ENCODE data around the gene HOXA2.
A peak's percentile ranks its signal among the peaks of the same experiment; 100 is the strongest.

HOXA2 gene

DNA sequence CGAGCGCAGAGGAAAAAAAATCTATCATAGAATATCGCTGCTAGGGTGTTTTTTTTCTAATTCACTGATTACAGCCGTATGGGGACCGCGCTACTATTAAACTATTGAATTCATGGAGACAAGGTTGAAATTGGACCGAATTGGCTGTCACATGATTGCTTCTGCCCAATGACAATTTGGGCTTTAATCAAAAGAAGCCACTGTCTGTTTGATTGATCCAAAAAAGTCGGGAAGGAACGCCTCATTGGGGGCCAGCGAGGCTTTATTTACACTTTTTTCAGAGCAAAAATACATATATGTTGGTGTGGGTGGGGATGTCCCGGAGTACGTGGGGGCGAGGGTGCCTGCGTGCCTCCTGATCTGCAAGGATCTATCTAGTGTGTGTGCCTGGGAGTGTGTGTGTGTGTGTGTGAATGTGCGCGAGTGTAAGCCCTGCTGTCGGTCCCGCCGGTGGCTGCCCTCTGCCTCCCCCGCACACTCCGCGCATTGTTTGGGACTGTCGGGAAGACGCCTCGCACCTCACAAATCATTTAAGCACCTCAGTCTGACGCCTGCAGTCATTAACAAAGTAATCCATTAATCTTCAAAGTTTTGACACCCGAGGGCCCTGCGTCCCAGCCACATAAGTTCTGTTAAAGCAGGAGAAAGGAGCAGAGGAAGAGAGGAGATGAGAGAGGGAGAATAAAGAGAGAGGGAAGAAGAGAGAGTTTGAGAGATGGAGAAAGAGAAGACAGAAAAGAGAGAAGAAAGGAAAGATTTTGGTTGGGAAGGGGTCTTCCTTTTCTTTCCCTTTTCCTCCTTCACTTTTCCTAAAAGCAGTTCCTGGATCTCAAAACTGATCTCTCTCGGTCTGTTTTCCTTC is at the start of gene HOXA2:
TSS of gene HOXA2 (minus strand) at position 103 of the 862 bp plus-strand sequence. CDS start 183 bp downstream, outside the sequence.
- DNase-seq (ENCODE audit: low spot score): peak; percentile 77

DNA sequence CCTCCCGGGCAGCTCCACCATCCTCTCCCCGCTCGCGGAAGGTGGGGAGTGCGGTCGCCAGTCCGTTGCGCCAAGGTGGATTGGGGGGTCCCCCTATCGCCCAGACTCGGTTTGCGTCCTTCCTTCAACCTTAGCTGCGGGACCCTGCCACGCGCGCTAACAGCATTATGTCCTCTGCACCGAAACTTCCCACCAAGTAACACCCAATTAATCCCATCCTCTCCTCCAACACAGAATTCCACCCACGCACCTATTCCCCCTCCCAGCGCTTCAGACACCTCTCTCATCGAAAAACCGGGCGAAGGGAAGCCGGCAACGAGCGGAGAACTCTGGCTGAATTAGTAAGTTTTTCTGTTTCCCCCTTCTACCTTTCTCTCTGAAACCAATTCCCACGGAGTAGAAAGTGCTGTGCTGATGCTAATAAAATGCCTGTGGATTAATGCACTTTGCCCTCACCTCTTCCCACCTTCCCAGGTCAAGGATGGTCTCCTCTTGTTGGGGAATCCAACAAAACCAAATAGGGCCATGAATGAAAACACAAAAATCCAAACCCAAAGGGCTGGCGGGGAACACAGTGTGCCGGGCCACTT is 49.0 kb upstream of the HOXA2 start:
- DNase-seq (ENCODE audit: low spot score): no peak

- DNase-seq (ENCODE audit: low spot score): peak; percentile 92
Measured at GRCh38 chr7:27150568-27151340, 48.3 kb upstream of the HOXA2 start.

- DNase-seq (ENCODE audit: low spot score): no peak
Measured at GRCh38 chr7:27149842-27150567, 47.5 kb upstream of the HOXA2 start.

DNA sequence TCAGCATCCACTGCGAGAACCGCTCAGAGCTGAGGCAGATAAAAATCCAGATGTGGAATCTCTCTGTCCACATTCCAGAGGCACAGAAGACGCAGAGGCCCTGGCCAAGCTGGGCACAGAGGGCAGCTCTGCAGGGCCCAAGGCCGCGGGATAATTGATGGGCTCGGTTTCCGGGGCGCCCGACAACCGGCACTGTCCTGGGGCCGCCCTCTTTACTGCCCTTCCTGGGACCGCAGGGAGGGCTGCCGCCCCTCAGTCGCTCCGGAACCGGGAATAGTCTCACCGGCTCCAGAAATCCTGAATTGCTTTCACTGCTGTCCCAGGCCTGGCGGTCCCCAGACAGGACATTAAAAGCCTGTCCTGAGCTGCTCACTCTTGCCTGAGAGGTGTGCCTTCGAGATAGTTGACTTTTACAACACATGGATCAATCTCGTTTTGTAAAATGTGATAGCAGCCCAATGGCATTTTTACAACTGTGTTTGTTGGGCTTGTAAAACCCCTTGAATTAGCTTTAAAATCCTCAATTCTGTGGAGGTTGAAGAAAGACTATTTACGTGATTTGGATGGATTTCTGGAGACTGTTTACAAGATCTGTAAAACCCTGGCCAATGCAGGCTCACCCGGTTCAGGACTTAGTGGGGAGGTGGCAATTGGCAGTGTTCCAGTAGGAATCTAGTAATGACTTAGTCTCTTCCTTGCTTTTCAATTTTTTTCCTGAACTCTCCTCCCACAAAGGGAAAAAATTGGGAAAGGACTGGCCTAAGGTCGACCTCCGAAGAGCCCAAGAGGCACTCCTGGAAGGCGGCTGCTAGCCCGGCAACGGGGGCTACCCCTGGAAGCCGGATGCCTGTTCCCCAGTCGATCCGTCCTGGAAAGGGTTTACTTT is 46.5 kb upstream of the HOXA2 start:
- peak; percentile 52 for DNase-seq (ENCODE audit: low spot score)

DNA sequence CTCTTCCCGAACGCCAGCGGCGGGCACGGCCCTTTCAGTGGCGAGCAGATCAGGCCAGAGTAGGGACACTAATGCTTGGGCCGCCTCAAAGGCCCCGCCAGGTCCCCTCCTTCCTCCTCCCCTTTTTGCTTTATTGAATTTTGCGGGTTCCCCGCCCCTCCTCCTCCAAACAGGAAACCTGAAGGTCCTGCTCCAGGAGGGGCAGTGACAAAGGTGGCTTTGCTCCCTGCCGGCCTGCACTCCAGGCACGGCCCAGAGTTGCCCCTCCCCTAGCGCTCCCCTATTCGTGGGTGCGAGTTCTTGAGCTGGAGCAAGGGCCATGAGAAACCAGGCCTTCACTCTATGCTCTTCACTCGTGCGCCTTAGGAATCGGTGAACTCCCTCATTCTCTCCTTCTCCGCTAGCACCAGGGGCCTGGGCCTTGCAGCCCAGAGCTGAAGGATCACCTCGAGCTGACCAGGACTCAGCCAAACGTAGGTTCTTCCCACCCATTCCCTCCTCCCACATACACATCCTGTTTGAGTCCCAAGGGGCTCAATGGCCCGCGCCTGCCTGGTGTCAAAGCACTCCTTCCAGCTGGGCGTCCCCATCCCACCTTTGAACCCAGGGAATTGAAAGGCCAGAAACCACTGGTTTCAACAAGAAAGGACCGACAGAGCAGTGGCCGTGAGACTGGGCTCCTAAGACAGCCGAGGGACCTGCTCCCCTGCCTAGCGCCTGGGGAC is 45.7 kb upstream of the HOXA2 start:
- peak; percentile 51 for DNase-seq (ENCODE audit: low spot score)

DNA sequence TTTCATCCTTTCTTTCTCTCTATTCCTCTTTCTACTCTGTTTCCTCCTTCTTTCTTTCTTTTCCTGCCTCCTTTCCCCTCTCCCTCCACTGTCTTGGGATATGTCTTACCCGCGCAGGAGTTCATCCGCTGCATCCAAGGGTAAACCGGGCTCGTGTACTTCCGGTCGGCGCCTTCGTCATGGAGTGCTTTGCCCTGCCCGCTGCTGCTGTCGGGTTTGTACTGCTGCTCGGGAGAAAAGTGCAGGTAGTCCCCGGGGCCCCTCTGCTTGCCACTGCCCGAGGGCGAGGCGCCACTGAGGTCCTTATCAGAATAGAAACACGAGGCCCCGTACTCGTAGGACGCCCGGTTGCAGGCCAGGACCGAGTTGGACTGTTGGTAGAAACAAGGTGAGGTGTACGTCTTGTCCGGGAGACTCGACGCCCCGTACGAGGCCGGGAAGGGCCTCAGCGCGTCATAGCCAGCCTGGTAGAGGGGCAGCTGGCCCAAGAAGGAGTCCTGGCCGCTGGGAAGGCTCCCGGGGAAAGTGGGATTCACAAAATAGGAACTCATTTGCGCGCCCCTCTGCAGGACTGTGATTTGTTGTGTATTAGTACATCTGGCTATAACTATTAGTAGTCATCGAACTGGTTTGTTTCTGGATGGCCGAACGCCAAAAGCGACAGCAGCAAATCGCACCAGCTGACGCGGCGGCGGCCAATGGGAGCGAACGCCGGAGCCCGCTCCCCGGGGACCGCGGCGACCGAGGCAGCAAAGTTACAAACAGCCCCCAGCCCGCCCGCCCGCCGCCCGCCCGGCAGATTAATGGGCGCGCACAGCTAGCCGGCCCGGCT is 44.9 kb upstream of the HOXA2 start, which contains the start of gene HOXA6:
TSS of gene HOXA6 (minus strand) at position 576 of the 832 bp plus-strand sequence. CDS start at position 551, 25 bp downstream.
- DNase-seq (ENCODE audit: low spot score): peak; percentile 80

- DNase-seq (ENCODE audit: low spot score): no peak
Measured at GRCh38 chr7:27146491-27147198, 44.2 kb upstream of the HOXA2 start.

GRCh38 chr7:27145914-27146412 is 43.5 kb upstream of the HOXA2 start:
- no peak for DNase-seq (ENCODE audit: low spot score)

DNA sequence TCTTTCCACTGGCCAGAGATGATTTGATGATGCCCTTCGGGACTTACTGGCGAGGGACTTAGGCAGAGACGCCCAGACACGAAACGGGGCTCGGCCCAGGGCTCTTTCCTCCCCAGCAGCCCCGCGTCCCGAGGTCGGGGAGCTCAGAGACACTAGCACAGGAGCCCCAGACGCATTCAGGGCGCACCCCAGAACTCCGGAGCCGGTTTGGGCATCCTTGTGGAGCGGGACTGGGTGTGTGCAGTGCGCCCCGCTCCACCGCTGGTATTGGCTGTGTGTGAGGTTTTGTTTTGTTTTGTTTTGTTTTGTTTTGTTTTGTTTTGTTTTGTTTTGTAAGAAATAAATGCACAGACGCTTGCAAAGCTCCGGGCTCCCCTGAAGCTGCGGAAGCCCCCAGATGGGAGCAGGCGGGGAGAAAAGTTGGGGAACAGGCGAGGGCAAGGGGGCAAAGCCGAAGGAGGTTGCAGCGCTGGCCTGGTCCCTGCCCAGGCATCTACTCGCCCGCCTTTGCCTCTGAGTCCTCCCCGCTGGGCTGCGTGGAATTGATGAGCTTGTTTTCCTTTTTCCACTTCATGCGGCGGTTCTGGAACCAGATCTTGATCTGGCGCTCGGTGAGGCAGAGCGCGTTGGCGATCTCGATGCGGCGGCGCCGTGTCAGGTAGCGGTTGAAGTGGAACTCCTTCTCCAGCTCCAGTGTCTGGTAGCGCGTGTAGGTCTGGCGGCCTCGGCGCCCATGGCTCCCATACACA is 42.9 kb upstream of the HOXA2 start:
- no peak for DNase-seq (ENCODE audit: low spot score)

DNA sequence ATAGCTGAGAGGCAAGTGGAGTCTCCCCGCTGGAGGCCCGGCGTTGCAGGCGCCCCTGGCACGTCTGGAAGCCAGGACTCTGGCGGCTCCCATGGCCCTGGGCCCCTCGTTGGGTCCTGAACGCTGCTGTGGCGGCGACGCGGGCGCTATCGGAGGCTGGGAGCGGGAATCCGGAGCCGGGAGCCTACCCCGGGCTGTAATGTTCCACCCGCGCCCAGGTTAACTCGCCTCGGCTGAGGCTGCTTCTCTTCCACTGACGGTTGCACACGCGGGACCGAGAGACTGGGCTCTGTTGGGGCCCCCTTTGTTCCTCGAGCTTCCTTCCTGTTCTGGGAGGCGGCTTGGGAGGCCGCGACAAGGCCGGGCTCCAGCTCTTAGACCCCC is 42.3 kb upstream of the HOXA2 start:
- no peak for DNase-seq (ENCODE audit: low spot score)

GRCh38 chr7:27143950-27144780 is 41.7 kb upstream of the HOXA2 start:
- no peak for DNase-seq (ENCODE audit: low spot score)

GRCh38 chr7:27143023-27143949 is 40.8 kb upstream of the HOXA2 start, which contains the start of gene HOXA5:
Gene HOXA5, minus strand, starts transcription at chr7:27143681. Its CDS starts 74 bp downstream, at chr7:27143607.
- DNase-seq (ENCODE audit: low spot score): peak; percentile 97

DNA sequence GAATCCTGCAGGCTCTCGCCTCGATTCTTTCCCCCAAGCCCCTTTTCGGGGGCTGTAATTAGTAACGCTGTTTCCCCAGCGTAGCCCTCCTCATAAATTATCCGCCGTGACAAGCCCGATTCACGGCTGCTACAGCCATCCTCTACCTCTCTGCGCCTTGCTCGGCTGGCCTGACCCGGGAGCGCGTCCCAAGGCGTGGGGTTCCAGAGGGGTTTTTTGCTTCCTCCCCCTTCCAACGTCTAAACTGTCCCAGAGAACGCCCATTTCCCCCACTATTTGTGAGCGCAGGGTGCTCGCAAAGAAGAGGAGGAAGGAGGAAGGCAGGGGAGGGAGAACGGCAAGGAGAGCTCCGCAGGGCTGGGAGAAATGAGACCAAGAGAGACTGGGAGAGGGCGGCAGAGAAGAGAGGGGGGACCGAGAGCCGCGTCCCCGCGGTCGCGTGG is 40.1 kb upstream of the HOXA2 start:
- no peak for DNase-seq (ENCODE audit: low spot score)

GRCh38 chr7:27141923-27142579 is 39.6 kb upstream of the HOXA2 start:
- peak; percentile 67 for DNase-seq (ENCODE audit: low spot score)

Data from AG08396 (cell line).